GM12878 (cell line): ENCODE data around the gene MBD5.

ENCODE experiments used
- BCL11A ChIP-seq: IDR thresholded peaks from 2 replicates; pipeline ENCODE4 v1.6.1; 2011; ENCODE audit warnings: low read depth, low read length
- CTCF ChIP-seq, 3 experiments: IDR thresholded peaks in 2 of 3; conservative IDR thresholded peaks in 1 of 3; 2 replicates each; pipeline ENCODE4 v1.5.1; 2011; ENCODE audit warnings: low read depth in 3 of 3, low read length in 3 of 3, mild to moderate bottlenecking in 3 of 3, control low read depth in 2 of 3, moderate library complexity in 2 of 3, inconsistent platforms in 1 of 3, mixed read lengths in 1 of 3; ENCODE audit not compliant: control insufficient read depth in 2 of 3, insufficient read depth in 1 of 3; ENCODE audit errors: extremely low read depth in 1 of 3
- E2F4 ChIP-seq: IDR thresholded peaks from 2 replicates; pipeline ENCODE4 v1.6.1; 2012; ENCODE audit warnings: low read depth, low read length, improper control_type of control experiment
- ELK1 ChIP-seq: IDR thresholded peaks from 2 replicates; pipeline ENCODE4 v1.6.1; 2012; ENCODE audit warnings: low read depth, low read length, improper control_type of control experiment
- FOXM1 ChIP-seq: IDR thresholded peaks from 2 replicates; pipeline ENCODE4 v1.6.1; 2012; ENCODE audit warnings: low read depth, mild to moderate bottlenecking, inconsistent platforms, low read length, moderate library complexity
- KDM1A ChIP-seq: fragments of 200-600 bp; sonication (generic); IDR thresholded peaks from 2 replicates; pipeline ENCODE4 v1.6.1; 2016; ENCODE audit warnings: borderline replicate concordance
- MEF2A ChIP-seq: IDR thresholded peaks from 2 replicates; pipeline ENCODE4 v1.6.1; 2011; ENCODE audit warnings: low read depth, mild to moderate bottlenecking, low read length, moderate library complexity; ENCODE audit not compliant: insufficient read depth
- NFXL1 ChIP-seq: fragments of 450-650 bp; IDR thresholded peaks from 2 replicates; pipeline ENCODE4 v1.6.1; 2017; ENCODE audit warnings: antibody characterized with exemption, mild to moderate bottlenecking, borderline replicate concordance
- POLR2A ChIP-seq: IDR thresholded peaks from 2 replicates; pipeline ENCODE4 v1.6.1; 2011; ENCODE audit warnings: low read depth, mild to moderate bottlenecking, low read length
- POLR2AphosphoS5 ChIP-seq: IDR thresholded peaks from 2 replicates; pipeline ENCODE4 v1.6.1; 2011; ENCODE audit warnings: mild to moderate bottlenecking, low read length, inconsistent platforms
- PRDM15 ChIP-seq: fragments of 450-650 bp; formaldehyde crosslinking; IDR thresholded peaks from 2 replicates; pipeline ENCODE4 v1.4.0; 2020; ENCODE audit warnings: mild to moderate bottlenecking, moderate library complexity
- TAF1 ChIP-seq: IDR thresholded peaks from 2 replicates; pipeline ENCODE4 v1.6.1; 2011; ENCODE audit warnings: mild to moderate bottlenecking, low read depth, low read length, borderline replicate concordance
- TCF3 ChIP-seq: IDR thresholded peaks from 2 replicates; pipeline ENCODE4 v1.6.1; 2012; ENCODE audit warnings: low read depth, mild to moderate bottlenecking, low read length, borderline replicate concordance; ENCODE audit not compliant: insufficient read depth

GRCh38 chr2:148493822-148494563, 473.1 kb downstream of the MBD5 start:
- TF ChIP-seq PRDM15 (CRISPR knock-in tag) (no peak), FOXM1 (no peak), CTCF (IDR thresholded peaks at IDR 0.05 in 2 of 3, conservative IDR thresholded peaks at IDR 0.05 in 1 of 3; ENCODE audit: control insufficient read depth in 2 of 3, extremely low read depth in 1 of 3, insufficient read depth in 1 of 3, low read depth in 3 of 3, low read length in 3 of 3) (no peak), ELK1 (no peak), POLR2A (no peak), POLR2AphosphoS5 (no peak), BCL11A (no peak), E2F4 (no peak), NFXL1 (no peak), KDM1A (no peak), TAF1 (no peak), MEF2A (0 out of 2 replicates have a peak, but pooled peaks have one; percentile 47), TCF3 (no peak)
